ENCODE measurements around the gene ISLR.

- TF ChIP-seq EP300 (IDR thresholded peaks at IDR 0.05) (no peak), POLR2A (IDR thresholded peaks at IDR 0.05; ENCODE audit: low read depth) (no peak), CTCF (IDR thresholded peaks at IDR 0.05) (no peak)
Observed at GRCh38 chr15:74201710-74202420, 28.4 kb downstream of the ISLR start.

All from esophagus muscularis mucosa (tissue), 4 donors.